Measurements from ENCODE around the gene BEGAIN. TPM values are rescaled to one million over a fixed set of nuclear protein-coding genes. Genes with fewer than 3 reads are reported as not detected.

Gene BEGAIN
- total and polyA plus RNA-seq, 2 of the 8 experiments (the other 6 are each of a cell fraction or from before 2014, with no cell fraction given) = 2.9 to 3.0 TPM

- no peak for TF ChIP-seq TBP (IDR thresholded peaks at IDR 0.05; ENCODE audit: low read depth, low read length)
Observed at GRCh38 chr14:100619396-100620254, 32.4 kb upstream of the BEGAIN start (continued).

Measured in H1 (cell line).